Ovary (tissue), 9 donors: ENCODE data around the gene MGAT5. TPM values are rescaled to one million over a fixed set of nuclear protein-coding genes. Genes with fewer than 3 reads are reported as not detected.

Experiments
- DNase-seq, 5 donors: peaks; one replicate each; pipeline ENCODE4 v3.0.0-alpha.2; 2019 to 2020
- H3K27ac ChIP-seq, 2 donors: fragments of 200-600 bp; one replicate each; pipeline versions ENCODE4 v1.5.1 to v1.8.0; 2019 to 2022
- H3K27me3 ChIP-seq: fragments of 200-600 bp; one replicate; pipeline ENCODE4 v1.8.0; 2022
- H3K36me3 ChIP-seq: fragments of 200-600 bp; sonication (generic); one replicate; pipeline ENCODE4 v1.5.1; 2019
- H3K4me1 ChIP-seq: one replicate; pipeline ENCODE4 v1.8.1; 2013; ENCODE audit warnings: mild to moderate bottlenecking, moderate library complexity; ENCODE audit not compliant: insufficient read depth
- H3K4me3 ChIP-seq: fragments of 200-600 bp; sonication (generic); one replicate; pipeline ENCODE4 v1.5.1; 2017
- H3K9me3 ChIP-seq, 2 donors: fragments of 200-600 bp in 1 of 2; sonication (generic) in 1 of 2; one replicate each; pipeline versions ENCODE4 v1.5.1 to v1.8.1; 2013 to 2019; ENCODE audit warnings: mild to moderate bottlenecking in 1 of 2, moderate library complexity in 1 of 2
- CTCF ChIP-seq, 3 donors: fragments of 450-650 bp in 2 of 3; fragments of 200-600 bp in 1 of 3; IDR thresholded peaks; one replicate each; pipeline versions ENCODE4 v1.5.1 to v1.8.0; 2016 to 2022; ENCODE audit warnings: antibody characterized with exemption in 3 of 3, mild to moderate bottlenecking in 1 of 3
- EP300 ChIP-seq: sonication (generic); formaldehyde crosslinking; IDR thresholded peaks from one replicate; pipeline ENCODE4 v1.6.1; 2017; ENCODE audit warnings: antibody characterized with exemption
- POLR2A ChIP-seq: fragments of 450-650 bp; IDR thresholded peaks from one replicate; pipeline ENCODE4 v1.6.1; 2017; ENCODE audit warnings: antibody characterized with exemption, mild to moderate bottlenecking, moderate library complexity
- WGBS, 3 donors: extraction: QIAGEN DNeasy Blood & Tissue Kit in 1 of 3; methylation state at CpG; one replicate each; pipeline versions ENCODE4 v1.1.5 to v1.1.7; 2013 to 2017; 5-methylcytosine and 5-hydroxymethylcytosine counted together
- intact Hi-C, 4 donors: fragments of 100-400 bp; cut with DNase I; formaldehyde crosslinking; loops; one replicate each; pipeline versions ENCODE4 v1.11.0 to v1.15.1; 2022 to 2023
- polyA plus RNA-seq, 2 donors: library from polyadenylated mRNA; stranded (reverse); fragments of 200-250 nt in 1 of 2; fragments of 350-450 nt in 1 of 2; fragmentation: Illumina TruSeq in 1 of 2; extraction: RNeasy Lipid Tissue Mini Kit (QIAGEN cat#74804) in 1 of 2; gene quantifications; one replicate each; pipeline ENCODE4 v1.2.3, GENCODE V29; 2013 to 2014
- total RNA-seq, 7 donors: library from RNA; depleted of rRNA in 2 of 7; stranded (reverse); fragments of >200 nt in 2 of 7; fragmentation: NEBNext Ultra II Directional in 3 of 7; extraction: Animal tissue kit (Norgen Biotek cat#: 25700) in 3 of 7; gene quantifications; one replicate each; pipeline versions ENCODE4 v1.1.0 to v1.2.4, GENCODE V29; 2016 to 2023
- donor health status: DM: no; HTN: no; CAD: no; lungs with moderate emphysema.
- donor health status: DM: no; HTN: no; CAD: no.
- donor health status: Bipolar disorder and iron deficiency.
- donor health status: DM: yes; HTN: yes; CAD: no.
- donor health status: DM: no; HTN: no; CAD: no.
- donor health status: DM: yes; HTN: yes; CAD: no.

MGAT5 gene
- total and polyA plus RNA-seq, 9 donors, result 11.3 to 61.2 (median 32.4) TPM

GRCh38 chr2:134336921-134337320, 83.0 kb downstream of the MGAT5 start:
- H3K27ac ChIP-seq, result no peak overlapping the region
- H3K9me3 ChIP-seq, result no peaks in the 10 kb centered on the region
- H3K27me3 ChIP-seq, result no peaks in the 10 kb centered on the region
- DNase-seq, result no peak
- intact Hi-C loops, result no loop called here
- WGBS, 3 donors, result 94 to 99% (median 98%) methylated on average over 3 of the region's 3 CpGs
- TF ChIP-seq POLR2A (no peak), CTCF (IDR thresholded peaks at IDR 0.05) (no peak), EP300 (no peak)
- H3K4me3 ChIP-seq, result no peak overlapping the region
- H3K36me3 ChIP-seq, result no peaks in the 10 kb centered on the region
- H3K4me1 ChIP-seq, result no peaks in the 10 kb centered on the region

- whole genome bisulfite sequencing, 3 donors, result 25 to 29% (median 29%) methylated on average over 1 of the region's 1 CpG
- Histone ChIP-seq H3K4me1 (no peaks in the 10 kb centered on the region), H3K27me3 (no peaks in the 10 kb centered on the region), H3K4me3 (no peak overlapping the region), H3K27ac (no peak overlapping the region), H3K36me3 (no peaks in the 10 kb centered on the region), H3K9me3 (no peaks in the 10 kb centered on the region)
- no peak for TF ChIP-seq CTCF (IDR thresholded peaks at IDR 0.05)
- TF ChIP-seq EP300, result no peak
- TF ChIP-seq POLR2A, result no peak
- no peak for DNase-seq
- intact Hi-C loops, result no loop called here
These were observed 83.8 kb downstream of the MGAT5 start for GRCh38 chr2:134337631-134338030.

GRCh38 chr2:134338208-134338607, 84.3 kb downstream of the MGAT5 start:
- intact Hi-C loops, result no loop called here
- no peak for DNase-seq
- no peaks in the 10 kb centered on the region for H3K4me1 ChIP-seq
- H3K36me3 ChIP-seq, result no peaks in the 10 kb centered on the region
- TF ChIP-seq EP300, result no peak
- no peak for TF ChIP-seq CTCF (IDR thresholded peaks at IDR 0.05)
- no peak for TF ChIP-seq POLR2A
- no peaks in the 10 kb centered on the region for H3K27me3 ChIP-seq
- H3K9me3 ChIP-seq, result no peaks in the 10 kb centered on the region
- H3K4me3 ChIP-seq, result no peak overlapping the region
- WGBS, 3 donors, result 94 to 98% (median 97%) methylated on average over 8 of the region's 8 CpGs
- no peak overlapping the region for H3K27ac ChIP-seq

GRCh38 chr2:134341476-134341875, 87.6 kb downstream of the MGAT5 start:
- Histone ChIP-seq H3K9me3 (no peaks in the 10 kb centered on the region), H3K27ac (no peak overlapping the region), H3K27me3 (no peaks in the 10 kb centered on the region), H3K36me3 (no peaks in the 10 kb centered on the region), H3K4me3 (no peak overlapping the region), H3K4me1 (no peaks in the 10 kb centered on the region)
- TF ChIP-seq POLR2A, result no peak
- no peak for TF ChIP-seq EP300
- TF ChIP-seq CTCF (IDR thresholded peaks at IDR 0.05), result no peak
- 77 to 88% (median 80%) methylated on average over 3 of the region's 3 CpGs for WGBS, 3 donors
- DNase-seq, result no peak
- intact Hi-C loops, result no loop called here
